ENCODE measurements around the gene OR2J3. TPM values are rescaled to one million over a fixed set of nuclear protein-coding genes. Genes with fewer than 3 reads are reported as not detected.

Gene OR2J3
- not detected in 2 replicates for total RNA-seq

DNA sequence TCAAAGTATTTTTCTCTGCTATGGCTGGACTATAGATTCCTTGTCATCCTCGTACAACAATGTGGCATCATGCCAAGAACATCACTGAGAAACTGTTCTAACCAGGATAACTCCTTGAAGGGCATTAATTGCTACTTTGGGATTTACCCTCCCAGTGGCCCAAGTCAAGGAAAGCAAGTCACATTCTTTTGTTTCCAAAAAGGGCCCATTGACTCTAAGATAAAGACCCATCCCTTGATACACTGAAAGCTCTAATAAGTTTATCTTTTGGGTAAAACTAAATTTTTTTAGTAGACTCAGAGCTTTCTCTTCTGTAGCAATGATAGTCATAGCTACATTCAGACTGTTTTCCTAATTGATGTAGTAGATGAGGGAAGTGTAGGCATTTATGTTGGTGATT lies at the start of gene OR2J3:
TSS of gene OR2J3 (plus strand) at position 301 of the 400 bp plus-strand sequence. CDS start 3,833 bp downstream, outside the sequence.
- Histone ChIP-seq H3K4me3 (ENCODE audit: low read depth, low read length) (no peak within 1 kb of the TSS), H3K27me3 (ENCODE audit: control insufficient read depth, insufficient read depth, low read length) (no peaks in the 10 kb centered on the region), H3K36me3 (ENCODE audit: control insufficient read depth, insufficient read depth, low read length) (no peaks in the 10 kb centered on the region)
- FAIRE-seq (no peak), DNase-seq (ENCODE audit: low read depth) (no peak)
- TF ChIP-seq, protein P1, sequence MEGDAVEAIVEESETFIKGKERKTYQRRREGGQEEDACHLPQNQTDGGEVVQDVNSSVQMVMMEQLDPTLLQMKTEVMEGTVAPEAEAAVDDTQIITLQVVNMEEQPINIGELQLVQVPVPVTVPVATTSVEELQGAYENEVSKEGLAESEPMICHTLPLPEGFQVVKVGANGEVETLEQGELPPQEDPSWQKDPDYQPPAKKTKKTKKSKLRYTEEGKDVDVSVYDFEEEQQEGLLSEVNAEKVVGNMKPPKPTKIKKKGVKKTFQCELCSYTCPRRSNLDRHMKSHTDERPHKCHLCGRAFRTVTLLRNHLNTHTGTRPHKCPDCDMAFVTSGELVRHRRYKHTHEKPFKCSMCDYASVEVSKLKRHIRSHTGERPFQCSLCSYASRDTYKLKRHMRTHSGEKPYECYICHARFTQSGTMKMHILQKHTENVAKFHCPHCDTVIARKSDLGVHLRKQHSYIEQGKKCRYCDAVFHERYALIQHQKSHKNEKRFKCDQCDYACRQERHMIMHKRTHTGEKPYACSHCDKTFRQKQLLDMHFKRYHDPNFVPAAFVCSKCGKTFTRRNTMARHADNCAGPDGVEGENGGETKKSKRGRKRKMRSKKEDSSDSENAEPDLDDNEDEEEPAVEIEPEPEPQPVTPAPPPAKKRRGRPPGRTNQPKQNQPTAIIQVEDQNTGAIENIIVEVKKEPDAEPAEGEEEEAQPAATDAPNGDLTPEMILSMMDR (IDR thresholded peaks at IDR 0.05; ENCODE audit: insufficient read depth, low read length, severe bottlenecking), result no peak

DNA sequence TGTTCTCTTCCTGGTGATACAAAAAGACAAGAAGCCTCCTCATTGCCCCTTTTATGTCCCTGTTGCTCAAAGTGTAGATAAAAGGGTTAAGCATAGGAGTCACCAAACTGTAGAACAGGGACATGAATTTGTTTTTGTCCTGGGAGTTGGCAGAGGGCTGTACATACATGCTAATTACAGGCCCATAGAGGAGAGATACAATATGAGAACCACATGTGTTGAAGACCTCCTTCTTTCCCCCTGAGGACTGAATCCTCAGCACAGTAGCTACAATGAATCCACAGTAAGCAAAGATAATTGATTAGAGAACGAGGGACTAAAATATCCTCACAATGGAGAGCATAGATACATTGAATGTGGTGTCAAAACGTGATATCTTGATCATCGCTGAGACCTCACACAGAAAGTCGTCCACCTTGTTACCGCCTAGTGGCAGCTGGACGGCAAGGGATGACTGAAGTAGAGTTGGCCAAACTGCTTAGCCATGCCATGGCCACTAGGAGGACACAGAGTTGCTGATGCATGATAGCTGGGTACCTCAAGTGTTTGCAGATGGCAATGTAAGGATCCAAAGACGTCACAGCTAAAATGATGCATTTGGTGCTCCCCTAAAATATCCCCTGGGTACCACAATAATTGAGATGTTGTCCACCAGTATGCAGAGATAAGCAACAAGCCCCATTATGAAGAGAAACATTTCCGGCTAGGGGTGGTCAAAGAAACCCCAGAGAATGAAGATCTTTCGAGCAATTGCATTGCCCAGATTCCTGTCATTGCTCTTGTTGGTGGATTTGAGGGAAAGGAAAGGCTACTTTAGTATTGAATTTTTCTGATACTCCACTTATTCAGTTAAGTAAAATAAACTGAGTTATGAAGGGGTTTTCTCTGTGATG lies 35.8 kb upstream of the OR2J3 start:
- Histone ChIP-seq H3K27me3 (ENCODE audit: control insufficient read depth, insufficient read depth, low read length) (no peaks in the 10 kb centered on the region), H3K36me3 (ENCODE audit: control insufficient read depth, insufficient read depth, low read length) (no peaks in the 10 kb centered on the region), H3K4me3 (ENCODE audit: low read depth, low read length) (no peak overlapping the region)
- DNase-seq (ENCODE audit: low read depth) (peak; percentile 46), FAIRE-seq (peak; percentile 43)
- TF ChIP-seq, protein P1 (IDR thresholded peaks at IDR 0.05; ENCODE audit: insufficient read depth, low read length, severe bottlenecking), result peak; percentile 77

DNA sequence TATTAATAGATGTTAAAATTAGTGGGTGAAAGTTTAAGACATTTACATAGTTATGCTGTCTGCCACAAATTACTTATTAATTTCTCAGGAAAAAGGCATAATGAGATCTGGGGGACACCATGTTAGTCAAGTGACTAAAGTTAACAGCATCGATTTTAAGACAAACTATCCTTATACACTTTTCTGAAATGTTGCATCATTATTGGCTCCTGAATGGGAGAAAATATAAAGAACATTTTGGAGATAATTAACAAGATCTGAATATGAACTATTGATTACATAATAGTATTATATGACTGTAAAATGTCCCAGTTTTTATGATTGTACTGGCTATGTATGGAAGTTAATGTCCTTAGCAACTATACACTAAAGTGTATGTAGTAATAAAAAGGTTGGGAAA lies 28.7 kb upstream of the OR2J3 start:
- FAIRE-seq (no peak), DNase-seq (ENCODE audit: low read depth) (no peak)
- Histone ChIP-seq H3K36me3 (ENCODE audit: control insufficient read depth, insufficient read depth, low read length) (no peaks in the 10 kb centered on the region), H3K27me3 (ENCODE audit: control insufficient read depth, insufficient read depth, low read length) (no peaks in the 10 kb centered on the region), H3K4me3 (ENCODE audit: low read depth, low read length) (no peak overlapping the region)
- TF ChIP-seq, protein P1 (IDR thresholded peaks at IDR 0.05; ENCODE audit: insufficient read depth, low read length, severe bottlenecking), result no peak

DNA sequence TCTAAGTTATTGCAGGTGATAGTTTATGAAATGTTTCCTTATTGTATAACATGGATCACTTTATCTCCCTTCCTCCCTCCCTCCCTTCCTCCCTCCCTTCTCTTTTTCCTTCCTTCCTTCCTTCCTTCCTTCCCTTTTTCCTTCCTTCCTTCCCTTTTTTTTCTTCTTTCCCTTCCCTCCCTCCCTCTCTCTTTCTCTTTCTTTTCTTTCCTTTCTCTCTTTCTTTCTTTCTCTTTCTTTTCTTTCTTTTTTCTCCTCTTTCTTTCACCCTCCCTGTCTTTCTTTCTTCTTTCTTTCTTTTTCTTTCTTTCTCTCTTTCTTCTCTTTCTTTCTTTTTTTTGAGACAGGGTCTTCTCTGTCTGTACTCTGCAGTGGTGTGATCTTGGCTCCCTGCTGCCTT lies 26.5 kb upstream of the OR2J3 start:
- Histone ChIP-seq H3K27me3 (ENCODE audit: control insufficient read depth, insufficient read depth, low read length) (no peaks in the 10 kb centered on the region), H3K36me3 (ENCODE audit: control insufficient read depth, insufficient read depth, low read length) (no peaks in the 10 kb centered on the region), H3K4me3 (ENCODE audit: low read depth, low read length) (no peak overlapping the region)
- FAIRE-seq, result no peak
- TF ChIP-seq, protein P1 (IDR thresholded peaks at IDR 0.05; ENCODE audit: insufficient read depth, low read length, severe bottlenecking), result no peak
- no peak for DNase-seq (ENCODE audit: low read depth)

DNA sequence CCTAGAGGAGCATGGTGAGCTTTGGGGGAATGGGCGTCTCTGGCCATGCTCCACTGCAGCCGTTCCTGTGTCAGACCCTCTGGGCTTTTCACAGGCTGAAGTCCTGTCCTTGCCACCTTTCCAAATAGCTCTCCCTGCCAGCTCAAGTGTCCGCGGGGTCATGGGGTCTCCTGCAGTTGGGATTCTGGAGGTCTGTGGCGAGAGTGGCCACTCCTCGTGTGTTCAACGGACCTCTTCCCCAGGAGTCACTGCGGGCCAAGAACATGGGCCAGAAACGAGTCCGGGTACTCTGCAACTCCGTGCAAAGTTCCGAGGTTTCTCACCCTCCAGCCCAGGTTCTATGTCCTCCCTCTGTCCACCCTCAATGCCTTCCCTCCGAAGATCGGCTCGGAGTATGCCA lies 25.4 kb upstream of the OR2J3 start:
- Histone ChIP-seq H3K27me3 (ENCODE audit: control insufficient read depth, insufficient read depth, low read length) (no peaks in the 10 kb centered on the region), H3K36me3 (ENCODE audit: control insufficient read depth, insufficient read depth, low read length) (no peaks in the 10 kb centered on the region), H3K4me3 (ENCODE audit: low read depth, low read length) (no peak overlapping the region)
- DNase-seq (ENCODE audit: low read depth) (no peak), FAIRE-seq (no peak)
- TF ChIP-seq, protein P1 (IDR thresholded peaks at IDR 0.05; ENCODE audit: insufficient read depth, low read length, severe bottlenecking), result no peak

All from bronchial epithelial cell (primary cell).